DLD1 (cell line): Measurements from ENCODE around the gene C20orf204.

Experiments used
- in situ Hi-C: cut with HindIII; loops from 2 replicates; pipeline ENCODE4 v1.10.0; 2017; ENCODE audit warnings: low sequenced_read_pairs

C20orf204 gene

GRCh38 chr20:64041040-64041780 is 5.2 kb downstream of the C20orf204 start:
- in situ Hi-C loops = no loop called here

- in situ Hi-C loops = no loop called here
These were observed 5.7 kb downstream of the C20orf204 start for GRCh38 chr20:64041781-64042053.

GRCh38 chr20:64042054-64042781 is 6.2 kb downstream of the C20orf204 start:
- in situ Hi-C loops = no loop called here

GRCh38 chr20:64043768-64044167 is 7.8 kb downstream of the C20orf204 start:
- in situ Hi-C loops = no loop called here

- in situ Hi-C loops = no loop called here
These were observed 8.7 kb downstream of the C20orf204 start for GRCh38 chr20:64044484-64045247.

GRCh38 chr20:64045346-64046011 is 9.5 kb downstream of the C20orf204 start:
- in situ Hi-C loops = no loop called here

GRCh38 chr20:64047046-64047389 is 11.0 kb downstream of the C20orf204 start:
- in situ Hi-C loops = no loop called here

- in situ Hi-C loops = no loop called here
These were observed 12.0 kb downstream of the C20orf204 start for GRCh38 chr20:64047968-64048401.

- in situ Hi-C loops = no loop called here
These were observed 12.5 kb downstream of the C20orf204 start for GRCh38 chr20:64048402-64049044.

- in situ Hi-C loops = no loop called here
These were observed 13.3 kb downstream of the C20orf204 start, which contains the start of gene SOX18 for GRCh38 chr20:64049060-64049877. TSS of gene SOX18 (minus strand) at chr20:64049639. CDS start at chr20:64049516, 123 bp downstream.

- in situ Hi-C loops = no loop called here
These were observed 13.9 kb downstream of the C20orf204 start for GRCh38 chr20:64049878-64050260.

GRCh38 chr20:64050261-64051032 is 14.5 kb downstream of the C20orf204 start:
- in situ Hi-C loops = no loop called here

GRCh38 chr20:64051033-64051452 is 15.1 kb downstream of the C20orf204 start:
- in situ Hi-C loops = no loop called here

GRCh38 chr20:64051561-64052325 is 15.8 kb downstream of the C20orf204 start:
- in situ Hi-C loops = no loop called here

GRCh38 chr20:64052326-64052722 is 16.3 kb downstream of the C20orf204 start:
- in situ Hi-C loops = no loop called here

- in situ Hi-C loops = no loop called here
These were observed 17.2 kb downstream of the C20orf204 start for GRCh38 chr20:64052987-64053840.

GRCh38 chr20:64053841-64054661 is 18.1 kb downstream of the C20orf204 start:
- in situ Hi-C loops = no loop called here
